DOHH2 (cell line): ENCODE data around the gene SHROOM2.

Source experiments
- H3F3A ChIP-seq: fragments of 200-600 bp; sonication (generic), shearing (Covaris generic); 2 replicates; pipeline ENCODE4 v1.6.0; 2016; ENCODE audit warnings: antibody characterized with exemption, mild to moderate bottlenecking; ENCODE audit not compliant: control insufficient read depth, insufficient read depth
- H3K27ac ChIP-seq: fragments of 200-600 bp; sonication (generic); 2 replicates; pipeline ENCODE4 v1.5.1; 2014; ENCODE audit warnings: low read depth, mild to moderate bottlenecking, low read length, moderate library complexity
- H3K27me3 ChIP-seq: fragments of 200-600 bp; sonication (generic); 2 replicates; pipeline ENCODE4 v1.6.1; 2014; ENCODE audit warnings: mild to moderate bottlenecking, low read length, mixed read lengths; ENCODE audit not compliant: control insufficient read depth
- H3K36me3 ChIP-seq: fragments of 200-600 bp; sonication (generic); 2 replicates; pipeline ENCODE4 v1.6.1; 2014; ENCODE audit warnings: mild to moderate bottlenecking, low read length, moderate library complexity, mixed read lengths; ENCODE audit not compliant: control insufficient read depth
- H3K4me1 ChIP-seq: fragments of 200-600 bp; sonication (generic); 2 replicates; pipeline ENCODE4 v1.6.1; 2014; ENCODE audit warnings: mild to moderate bottlenecking, low read length, mixed read lengths; ENCODE audit not compliant: control insufficient read depth
- H3K4me2 ChIP-seq: fragments of 200-600 bp; sonication (generic); 2 replicates; pipeline ENCODE4 v1.6.0; 2014; ENCODE audit warnings: mild to moderate bottlenecking, low read length, moderate library complexity
- H3K4me3 ChIP-seq: fragments of 200-600 bp; sonication (generic); 2 replicates; pipeline ENCODE4 v1.5.1; 2014; ENCODE audit warnings: mild to moderate bottlenecking, low read length, mixed read lengths
- H3K79me2 ChIP-seq: fragments of 200-600 bp; sonication (generic); 2 replicates; pipeline ENCODE4 v1.6.1; 2014; ENCODE audit warnings: mild to moderate bottlenecking, low read length, mixed read lengths; ENCODE audit not compliant: control insufficient read depth
- H3K9me2 ChIP-seq: fragments of 200-600 bp; sonication (generic); replicated peaks from 2 replicates; pipeline ENCODE4 v1.6.1; 2014; ENCODE audit warnings: mild to moderate bottlenecking, low read length, mixed read lengths; ENCODE audit not compliant: control insufficient read depth
- H3K9me3 ChIP-seq: fragments of 200-600 bp; sonication (generic); 2 replicates; pipeline ENCODE4 v1.6.1; 2014; ENCODE audit warnings: antibody characterized with exemption, low read length, mixed read lengths; ENCODE audit not compliant: control insufficient read depth, insufficient read depth
- H4K20me1 ChIP-seq: fragments of 200-600 bp; sonication (generic); 2 replicates; pipeline ENCODE4 v1.6.0; 2014; ENCODE audit warnings: low read depth, mild to moderate bottlenecking, antibody characterized with exemption, low read length, moderate library complexity; ENCODE audit not compliant: control insufficient read depth, insufficient read depth
- CTCF ChIP-seq: fragments of 200-600 bp; sonication (generic); IDR thresholded peaks from one replicate; pipeline ENCODE4 v1.5.1; 2014; ENCODE audit warnings: antibody characterized with exemption, mild to moderate bottlenecking, low read depth, low read length; ENCODE audit not compliant: poor library complexity, severe bottlenecking
- EZH2phosphoT487 ChIP-seq: fragments of 200-600 bp; sonication (generic); IDR thresholded peaks from 2 replicates; pipeline ENCODE4 v1.6.1; 2017; ENCODE audit warnings: borderline replicate concordance, mild to moderate bottlenecking, antibody characterized with exemption, low read length, moderate library complexity, mixed read lengths

SHROOM2 gene

GRCh38 chrX:9983441-9983840, 197.2 kb downstream of the SHROOM2 start:
- H3K79me2 ChIP-seq, result no peaks in the 10 kb centered on the region

GRCh38 chrX:9983846-9984245, 197.6 kb downstream of the SHROOM2 start:
- Histone ChIP-seq H3K36me3 (no peaks in the 10 kb centered on the region), H4K20me1 (no peaks in the 10 kb centered on the region), H3K27me3 (peaks cover 3% of the 10 kb centered on the region; the same call in 1 of the 2 replicates), H3F3A (0 out of 2 replicates have a peak, but pooled peaks cover 4% of the 10 kb centered on the region), H3K9me3 (no peaks in the 10 kb centered on the region), H3K79me2 (no peaks in the 10 kb centered on the region), H3K27ac (no peak overlapping the region), H3K9me2 (no peaks in the 10 kb centered on the region), H3K4me3 (no peak overlapping the region), H3K4me2 (no peak overlapping the region), H3K4me1 (peaks cover 22% of the 10 kb centered on the region)
- TF ChIP-seq EZH2phosphoT487 (no peak), CTCF (no peak)

More at GRCh38 chrX:9983441-9983840, 197.2 kb downstream of the SHROOM2 start:
- no peak for TF ChIP-seq EZH2phosphoT487
- Histone ChIP-seq H3F3A (0 out of 2 replicates have a peak, but pooled peaks cover 4% of the 10 kb centered on the region), H4K20me1 (no peaks in the 10 kb centered on the region), H3K36me3 (no peaks in the 10 kb centered on the region), H3K9me2 (no peaks in the 10 kb centered on the region), H3K4me2 (no peak overlapping the region), H3K27me3 (peaks cover 3% of the 10 kb centered on the region; the same call in 1 of the 2 replicates), H3K27ac (no peak overlapping the region), H3K4me3 (no peak overlapping the region), H3K9me3 (no peaks in the 10 kb centered on the region), H3K4me1 (peaks cover 22% of the 10 kb centered on the region)

- Histone ChIP-seq H4K20me1 (no peaks in the 10 kb centered on the region), H3K79me2 (no peaks in the 10 kb centered on the region), H3K4me2 (no peak overlapping the region), H3F3A (no peaks in the 10 kb centered on the region), H3K4me1 (no peaks in the 10 kb centered on the region), H3K27me3 (peaks cover 3% of the 10 kb centered on the region; the same call in 1 of the 2 replicates), H3K27ac (no peak overlapping the region), H3K36me3 (no peaks in the 10 kb centered on the region), H3K4me3 (no peak overlapping the region), H3K9me2 (no peaks in the 10 kb centered on the region), H3K9me3 (no peaks in the 10 kb centered on the region)
- TF ChIP-seq EZH2phosphoT487 (no peak), CTCF (peak; percentile 52)
Observed at GRCh38 chrX:9988762-9989161, 202.5 kb downstream of the SHROOM2 start.

GRCh38 chrX:9992061-9992460, 205.8 kb downstream of the SHROOM2 start:
- H3K4me1 ChIP-seq, result peaks cover 5% of the 10 kb centered on the region
- peaks cover 3% of the 10 kb centered on the region; the same call in 1 of the 2 replicates for H3K27me3 ChIP-seq
- H3K9me3 ChIP-seq, result no peaks in the 10 kb centered on the region
- no peak overlapping the region for H3K4me2 ChIP-seq
- TF ChIP-seq EZH2phosphoT487 (no peak), CTCF (no peak)
- no peaks in the 10 kb centered on the region for H3K36me3 ChIP-seq
- H3K4me3 ChIP-seq, result no peak overlapping the region
- no peaks in the 10 kb centered on the region for H3K79me2 ChIP-seq
- H4K20me1 ChIP-seq, result no peaks in the 10 kb centered on the region
- no peaks in the 10 kb centered on the region for H3F3A ChIP-seq
- H3K9me2 ChIP-seq, result no peaks in the 10 kb centered on the region
- no peak overlapping the region for H3K27ac ChIP-seq
